ENCODE data around the gene KLHL29. TPM values are rescaled to one million over a fixed set of nuclear protein-coding genes. Genes with fewer than 3 reads are reported as not detected.

Gene KLHL29
- total RNA-seq, 1 experiment from 2014 or later = 7.7 TPM

- BruUV-seq (replicated peaks) = no TSS peak
- in situ Hi-C loops (cut with HindIII; ENCODE audit: low pct_unique_long_range_greater_than_20kb, low sequenced_read_pairs) (no loop called here), intact Hi-C loops (cut with micrococcal nuclease; ENCODE audit: unreplicated experiment) (no loop called here)
- ChIA-PET CTCF (no interaction called here), POLR2A (no interaction called here)
- ATAC-seq = no peak
- Histone ChIP-seq H3K36me3 (ENCODE audit: control insufficient read depth, insufficient read depth, low read length) (no peaks in the 10 kb centered on the region), H3K4me1 (ENCODE audit: control insufficient read depth, insufficient read depth, low read length) (no peaks in the 10 kb centered on the region), H3K27me3 (ENCODE audit: control insufficient read depth, insufficient read depth, low read length) (no peaks in the 10 kb centered on the region), H3K27ac (ENCODE audit: low read length) (no peak overlapping the region), H3K9me3 (ENCODE audit: control insufficient read depth, insufficient read depth, low read depth, low read length) (peaks cover 7% of the 10 kb centered on the region), H3K4me3 (ENCODE audit: low read depth in 2 of 2, low read length in 2 of 2) (no peak overlapping the region)
- DNase-seq (ENCODE audit: low read depth, low spot score) = no peak
- no peak for TF ChIP-seq REST (IDR thresholded peaks at IDR 0.05; ENCODE audit: insufficient read depth in 1 of 2, low read depth in 2 of 2, low read length in 1 of 2)
- TF ChIP-seq TCF7L2 (IDR thresholded peaks at IDR 0.05; ENCODE audit: low read depth, low read length) = no peak
- no peak for TF ChIP-seq POLR2AphosphoS5 (IDR thresholded peaks at IDR 0.05; ENCODE audit: low read depth, low read length)
- TF ChIP-seq CTCF (IDR thresholded peaks at IDR 0.05) = no peak
- TF ChIP-seq SIN3A (IDR thresholded peaks at IDR 0.05; ENCODE audit: borderline replicate concordance, insufficient read depth, low read depth, low read length) = no peak
Measured at GRCh38 chr2:23611839-23612238, 226.9 kb downstream of the KLHL29 start.

GRCh38 chr2:23614701-23615100, 229.7 kb downstream of the KLHL29 start:
- Histone ChIP-seq H3K4me3 (ENCODE audit: low read depth in 2 of 2, low read length in 2 of 2) (no peak overlapping the region), H3K4me1 (ENCODE audit: control insufficient read depth, insufficient read depth, low read length) (no peaks in the 10 kb centered on the region), H3K9me3 (ENCODE audit: control insufficient read depth, insufficient read depth, low read depth, low read length) (peaks cover 7% of the 10 kb centered on the region), H3K27me3 (ENCODE audit: control insufficient read depth, insufficient read depth, low read length) (no peaks in the 10 kb centered on the region), H3K27ac (ENCODE audit: low read length) (no peak overlapping the region), H3K36me3 (ENCODE audit: control insufficient read depth, insufficient read depth, low read length) (no peaks in the 10 kb centered on the region)
- TF ChIP-seq SIN3A (IDR thresholded peaks at IDR 0.05; ENCODE audit: borderline replicate concordance, insufficient read depth, low read depth, low read length) (no peak), POLR2AphosphoS5 (IDR thresholded peaks at IDR 0.05; ENCODE audit: low read depth, low read length) (no peak)
- no TSS peak for BruUV-seq (replicated peaks)
- intact Hi-C loops (cut with micrococcal nuclease; ENCODE audit: unreplicated experiment) (no loop called here), in situ Hi-C loops (cut with HindIII; ENCODE audit: low pct_unique_long_range_greater_than_20kb, low sequenced_read_pairs) (no loop called here)
- DNase-seq (ENCODE audit: low read depth, low spot score) (no peak), ATAC-seq (peak; percentile 50; the same call in 1 of the 2 replicates)
- ChIA-PET POLR2A (no interaction called here), CTCF (no interaction called here)

- DNase-seq (ENCODE audit: low read depth, low spot score) (no peak), ATAC-seq (0 out of 2 replicates have a peak, but pooled peaks have one; percentile 35)
- BruUV-seq (replicated peaks) = no TSS peak
- H3K27ac ChIP-seq (ENCODE audit: low read length) = no peak overlapping the region
- no peaks in the 10 kb centered on the region for H3K27me3 ChIP-seq (ENCODE audit: control insufficient read depth, insufficient read depth, low read length)
- CTCF ChIA-PET = no interaction called here
- TF ChIP-seq SIN3A (IDR thresholded peaks at IDR 0.05; ENCODE audit: borderline replicate concordance, insufficient read depth, low read depth, low read length) (no peak), TCF7L2 (IDR thresholded peaks at IDR 0.05; ENCODE audit: low read depth, low read length) (no peak), REST (IDR thresholded peaks at IDR 0.05; ENCODE audit: insufficient read depth in 1 of 2, low read depth in 2 of 2, low read length in 1 of 2) (no peak), CTCF (IDR thresholded peaks at IDR 0.05) (no peak), POLR2AphosphoS5 (IDR thresholded peaks at IDR 0.05; ENCODE audit: low read depth, low read length) (no peak)
- POLR2A ChIA-PET = no interaction called here
- H3K4me1 ChIP-seq (ENCODE audit: control insufficient read depth, insufficient read depth, low read length) = no peaks in the 10 kb centered on the region
- no peaks in the 10 kb centered on the region for H3K36me3 ChIP-seq (ENCODE audit: control insufficient read depth, insufficient read depth, low read length)
- in situ Hi-C loops (cut with HindIII; ENCODE audit: low pct_unique_long_range_greater_than_20kb, low sequenced_read_pairs) (no loop called here), intact Hi-C loops (cut with micrococcal nuclease; ENCODE audit: unreplicated experiment) (no loop called here)
- H3K9me3 ChIP-seq (ENCODE audit: control insufficient read depth, insufficient read depth, low read depth, low read length) = peaks cover 7% of the 10 kb centered on the region
- no peak overlapping the region for H3K4me3 ChIP-seq (ENCODE audit: low read depth in 2 of 2, low read length in 2 of 2)
Measured at GRCh38 chr2:23615216-23616020, 230.4 kb downstream of the KLHL29 start.

All from Panc1 (cell line).